ENCODE measurements around the gene CPB2. TPM values are rescaled to one million over a fixed set of nuclear protein-coding genes. Genes with fewer than 3 reads are reported as not detected.

The CPB2 gene
- total RNA-seq, 1 experiment from 2014 or later = 0.15 TPM

DNA sequence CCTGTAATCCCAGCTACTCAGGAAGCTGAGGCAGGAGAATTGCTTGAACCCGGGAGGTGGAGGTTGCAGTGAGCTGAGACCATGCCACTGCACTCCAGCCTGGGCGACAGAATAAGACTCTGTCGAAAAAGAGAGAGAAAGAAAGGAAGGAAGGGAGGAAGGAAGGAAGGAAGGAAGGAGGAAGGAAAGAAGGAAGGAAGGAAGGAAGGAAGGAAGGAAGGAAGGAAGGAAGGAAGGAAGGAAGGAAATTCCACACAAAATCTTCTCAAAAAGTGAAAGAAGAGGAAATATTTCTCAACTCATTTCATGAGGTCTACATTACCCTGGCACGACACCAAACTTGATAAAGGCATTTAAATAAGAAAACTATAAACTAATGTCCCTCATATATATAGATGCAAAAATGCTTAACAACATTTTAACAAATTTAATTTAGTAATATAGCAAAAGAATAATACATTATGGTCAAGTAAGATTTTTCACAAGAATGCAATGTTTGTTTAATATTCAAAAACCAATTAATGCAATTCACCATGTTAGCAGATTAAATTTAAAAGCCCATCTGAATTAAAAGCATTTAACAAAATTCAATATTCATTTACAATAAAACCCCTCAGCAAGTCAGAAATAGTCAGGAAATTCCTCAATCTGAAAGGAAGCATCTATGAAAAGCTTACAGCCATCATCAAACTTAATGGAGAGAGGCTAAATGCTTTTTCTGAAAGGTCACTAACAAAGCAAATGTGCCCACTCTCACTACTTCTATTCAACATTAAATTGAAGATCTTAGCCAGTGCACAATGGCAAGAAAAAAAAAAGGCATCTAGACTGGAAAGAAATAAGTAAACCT lies 12.0 kb upstream of the CPB2 start:
- H3K36me3 ChIP-seq (ENCODE audit: control insufficient read depth in 1 of 2, insufficient read depth in 2 of 2, low read length in 2 of 2) = no peaks in the 10 kb centered on the region
- intact Hi-C loops (cut with micrococcal nuclease) = no loop called here
- ChIA-PET RAD21 (ENCODE audit: low non-redundant PET in 1 of 2, low total read pairs in 2 of 2, uncharacterized antibody in 2 of 2, unreplicated experiment in 2 of 2) (no interaction called here), POLR2A (no interaction called here), CTCF (interaction anchor here (1.9 kb wide), 1 partner anchor 10 kb away, joined by 7 read pairs; no protein-coding TSS in a partner anchor)
- ATAC-seq (no peak), DNase-seq (ENCODE audit: low read depth, low spot score) (no peak)
- H4K20me1 ChIP-seq (ENCODE audit: insufficient read depth) = no peaks in the 10 kb centered on the region
- no peaks in the 10 kb centered on the region for H3K79me2 ChIP-seq (ENCODE audit: insufficient read depth, low read length)
- H3K9ac ChIP-seq (ENCODE audit: low read length) = no peak overlapping the region
- H3K27me3 ChIP-seq (ENCODE audit: insufficient read depth, low read length) = no peaks in the 10 kb centered on the region
- H3K4me3 ChIP-seq (replicated peaks in 1 of 2; ENCODE audit: low read depth in 1 of 2, low read length in 2 of 2) = no peak overlapping the region
- no peak overlapping the region for H3K27ac ChIP-seq (ENCODE audit: low read depth, low read length)
- no peaks in the 10 kb centered on the region for H3K9me2 ChIP-seq (ENCODE audit: insufficient read depth)
- peaks cover 11 to 15% of the 10 kb centered on the region in 2 experiments for H3K4me1 ChIP-seq (ENCODE audit: control insufficient read depth in 1 of 2, insufficient read depth in 2 of 2, low read length in 2 of 2)
- H3K4me2 ChIP-seq (ENCODE audit: low read length) = no peak overlapping the region
- no peak overlapping the region for H2AFZ ChIP-seq (ENCODE audit: low read depth, low read length, poor library complexity, severe bottlenecking)
- no TSS peak for BruUV-seq (replicated peaks)
- TF ChIP-seq ELF1 (IDR thresholded peaks at IDR 0.05; ENCODE audit: borderline replicate concordance, low read depth) = no peak
- TF ChIP-seq, protein P1, sequence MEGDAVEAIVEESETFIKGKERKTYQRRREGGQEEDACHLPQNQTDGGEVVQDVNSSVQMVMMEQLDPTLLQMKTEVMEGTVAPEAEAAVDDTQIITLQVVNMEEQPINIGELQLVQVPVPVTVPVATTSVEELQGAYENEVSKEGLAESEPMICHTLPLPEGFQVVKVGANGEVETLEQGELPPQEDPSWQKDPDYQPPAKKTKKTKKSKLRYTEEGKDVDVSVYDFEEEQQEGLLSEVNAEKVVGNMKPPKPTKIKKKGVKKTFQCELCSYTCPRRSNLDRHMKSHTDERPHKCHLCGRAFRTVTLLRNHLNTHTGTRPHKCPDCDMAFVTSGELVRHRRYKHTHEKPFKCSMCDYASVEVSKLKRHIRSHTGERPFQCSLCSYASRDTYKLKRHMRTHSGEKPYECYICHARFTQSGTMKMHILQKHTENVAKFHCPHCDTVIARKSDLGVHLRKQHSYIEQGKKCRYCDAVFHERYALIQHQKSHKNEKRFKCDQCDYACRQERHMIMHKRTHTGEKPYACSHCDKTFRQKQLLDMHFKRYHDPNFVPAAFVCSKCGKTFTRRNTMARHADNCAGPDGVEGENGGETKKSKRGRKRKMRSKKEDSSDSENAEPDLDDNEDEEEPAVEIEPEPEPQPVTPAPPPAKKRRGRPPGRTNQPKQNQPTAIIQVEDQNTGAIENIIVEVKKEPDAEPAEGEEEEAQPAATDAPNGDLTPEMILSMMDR (IDR thresholded peaks at IDR 0.05 in 2 of 3, conservative IDR thresholded peaks at IDR 0.05 in 1 of 3; ENCODE audit: borderline replicate concordance in 1 of 3, insufficient read depth in 1 of 3, low read depth in 2 of 3, low read length in 2 of 3) = no peak
- TF ChIP-seq FOSL1 (IDR thresholded peaks at IDR 0.05; ENCODE audit: low read depth) = no peak
- no peak for TF ChIP-seq EZH2 (IDR thresholded peaks at IDR 0.05)
- no peak for TF ChIP-seq MAX (IDR thresholded peaks at IDR 0.05)
- TF ChIP-seq SP1 (IDR thresholded peaks at IDR 0.05; ENCODE audit: low read depth) = no peak
- TF ChIP-seq EZH2phosphoT487 (IDR thresholded peaks at IDR 0.05; ENCODE audit: borderline replicate concordance) = no peak
- TF ChIP-seq SIN3A (IDR thresholded peaks at IDR 0.05; ENCODE audit: low read depth) = no peak
- no peak for TF ChIP-seq EGR1 (IDR thresholded peaks at IDR 0.05; ENCODE audit: low read depth)
- no peak for TF ChIP-seq ZFX (IDR thresholded peaks at IDR 0.05)
- TF ChIP-seq SRF (IDR thresholded peaks at IDR 0.05; ENCODE audit: low read depth) = no peak
- TF ChIP-seq RAD21 (IDR thresholded peaks at IDR 0.05; ENCODE audit: low read depth) = no peak
- TF ChIP-seq CBX3 (IDR thresholded peaks at IDR 0.05; ENCODE audit: low read depth) = no peak
- TF ChIP-seq, protein P2, sequence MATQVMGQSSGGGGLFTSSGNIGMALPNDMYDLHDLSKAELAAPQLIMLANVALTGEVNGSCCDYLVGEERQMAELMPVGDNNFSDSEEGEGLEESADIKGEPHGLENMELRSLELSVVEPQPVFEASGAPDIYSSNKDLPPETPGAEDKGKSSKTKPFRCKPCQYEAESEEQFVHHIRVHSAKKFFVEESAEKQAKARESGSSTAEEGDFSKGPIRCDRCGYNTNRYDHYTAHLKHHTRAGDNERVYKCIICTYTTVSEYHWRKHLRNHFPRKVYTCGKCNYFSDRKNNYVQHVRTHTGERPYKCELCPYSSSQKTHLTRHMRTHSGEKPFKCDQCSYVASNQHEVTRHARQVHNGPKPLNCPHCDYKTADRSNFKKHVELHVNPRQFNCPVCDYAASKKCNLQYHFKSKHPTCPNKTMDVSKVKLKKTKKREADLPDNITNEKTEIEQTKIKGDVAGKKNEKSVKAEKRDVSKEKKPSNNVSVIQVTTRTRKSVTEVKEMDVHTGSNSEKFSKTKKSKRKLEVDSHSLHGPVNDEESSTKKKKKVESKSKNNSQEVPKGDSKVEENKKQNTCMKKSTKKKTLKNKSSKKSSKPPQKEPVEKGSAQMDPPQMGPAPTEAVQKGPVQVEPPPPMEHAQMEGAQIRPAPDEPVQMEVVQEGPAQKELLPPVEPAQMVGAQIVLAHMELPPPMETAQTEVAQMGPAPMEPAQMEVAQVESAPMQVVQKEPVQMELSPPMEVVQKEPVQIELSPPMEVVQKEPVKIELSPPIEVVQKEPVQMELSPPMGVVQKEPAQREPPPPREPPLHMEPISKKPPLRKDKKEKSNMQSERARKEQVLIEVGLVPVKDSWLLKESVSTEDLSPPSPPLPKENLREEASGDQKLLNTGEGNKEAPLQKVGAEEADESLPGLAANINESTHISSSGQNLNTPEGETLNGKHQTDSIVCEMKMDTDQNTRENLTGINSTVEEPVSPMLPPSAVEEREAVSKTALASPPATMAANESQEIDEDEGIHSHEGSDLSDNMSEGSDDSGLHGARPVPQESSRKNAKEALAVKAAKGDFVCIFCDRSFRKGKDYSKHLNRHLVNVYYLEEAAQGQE (IDR thresholded peaks at IDR 0.05; ENCODE audit: low read depth) = no peak
- no peak for TF ChIP-seq ZBTB33 (IDR thresholded peaks at IDR 0.05; ENCODE audit: extremely low read depth, insufficient replicate concordance, low read length)
- no peak for TF ChIP-seq POLR2A (IDR thresholded peaks at IDR 0.05; ENCODE audit: borderline replicate concordance, extremely low read depth, insufficient read depth, insufficient read length)
- TF ChIP-seq CEBPB (IDR thresholded peaks at IDR 0.05; ENCODE audit: low read depth) = no peak
- H3K9me3 ChIP-seq (ENCODE audit: control insufficient read depth in 1 of 2, insufficient read depth in 1 of 2, low read depth in 1 of 2, low read length in 2 of 2) = no peaks in the 10 kb centered on the region

All from HCT116 (cell line).